ENCODE data around the gene ITCH. TPM values are rescaled to one million over a fixed set of nuclear protein-coding genes. Genes with fewer than 3 reads are reported as not detected.

ITCH gene
- total RNA-seq, 1 donor from 2014 or later: 62.2 TPM

GRCh38 chr20:34544109-34544796 is 181.2 kb downstream of the ITCH start:
- DNase-seq (ENCODE audit: low read depth, low spot score): no peak

- DNase-seq (ENCODE audit: low read depth, low spot score): no peak
Measured at GRCh38 chr20:34546751-34547181, 183.7 kb downstream of the ITCH start.

- DNase-seq (ENCODE audit: low read depth, low spot score): no peak
Measured at GRCh38 chr20:34547844-34548613, 185.0 kb downstream of the ITCH start.

- DNase-seq (ENCODE audit: low read depth, low spot score): no peak
Measured at GRCh38 chr20:34549291-34549928, 186.3 kb downstream of the ITCH start.

- DNase-seq (ENCODE audit: low read depth, low spot score): no peak
Measured at GRCh38 chr20:34549929-34550305, 186.8 kb downstream of the ITCH start.

- DNase-seq (ENCODE audit: low read depth, low spot score): no peak
Measured at GRCh38 chr20:34552569-34552968, 189.5 kb downstream of the ITCH start.

GRCh38 chr20:34553366-34553867 is 190.3 kb downstream of the ITCH start:
- DNase-seq (ENCODE audit: low read depth, low spot score): no peak

- no peak for DNase-seq (ENCODE audit: low read depth, low spot score)
Measured at GRCh38 chr20:34557936-34558319, 194.9 kb downstream of the ITCH start.

- peak; percentile 84 for DNase-seq (ENCODE audit: low read depth, low spot score)
Measured at GRCh38 chr20:34558320-34559218, 195.5 kb downstream of the ITCH start, which contains the start of gene MAP1LC3A. Gene MAP1LC3A, plus strand, starts transcription at chr20:34558718. Its CDS starts 151 bp downstream, at chr20:34558869.

GRCh38 chr20:34559311-34560140 is 196.5 kb downstream of the ITCH start:
- DNase-seq (ENCODE audit: low read depth, low spot score): no peak

- DNase-seq (ENCODE audit: low read depth, low spot score): no peak
Measured at GRCh38 chr20:34560141-34560523, 197.1 kb downstream of the ITCH start.

GRCh38 chr20:34560614-34561013 is 197.5 kb downstream of the ITCH start:
- DNase-seq (ENCODE audit: low read depth, low spot score): no peak

Other genes with a start within 250 kb of the ITCH start
- gene ASIP, start 121.8 kb upstream of the ITCH start, total RNA-seq: not detected in 2 replicates
- 155 and 161 TPM in 2 replicates for gene AHCY, start 59.9 kb upstream of the ITCH start, total RNA-seq
- gene DYNLRB1, start 153.1 kb downstream of the ITCH start, total RNA-seq: 47.7 and 50.1 TPM in 2 replicates
- 17.5 and 22.0 TPM in 2 replicates for gene MAP1LC3A, start 195.4 kb downstream of the ITCH start, total RNA-seq

Data from pulmonary artery endothelial cell (primary cell).